DOHH2 (cell line): ENCODE results near the gene CHPF.

Source experiments
- H3F3A ChIP-seq: fragments of 200-600 bp; sonication (generic), shearing (Covaris generic); 2 replicates; pipeline ENCODE4 v1.6.0; 2016; ENCODE audit warnings: antibody characterized with exemption, mild to moderate bottlenecking; ENCODE audit not compliant: control insufficient read depth, insufficient read depth
- H3K27ac ChIP-seq: fragments of 200-600 bp; sonication (generic); 2 replicates; pipeline ENCODE4 v1.5.1; 2014; ENCODE audit warnings: low read depth, mild to moderate bottlenecking, low read length, moderate library complexity
- H3K27me3 ChIP-seq: fragments of 200-600 bp; sonication (generic); 2 replicates; pipeline ENCODE4 v1.6.1; 2014; ENCODE audit warnings: mild to moderate bottlenecking, low read length, mixed read lengths; ENCODE audit not compliant: control insufficient read depth
- H3K36me3 ChIP-seq: fragments of 200-600 bp; sonication (generic); 2 replicates; pipeline ENCODE4 v1.6.1; 2014; ENCODE audit warnings: mild to moderate bottlenecking, low read length, moderate library complexity, mixed read lengths; ENCODE audit not compliant: control insufficient read depth
- H3K4me1 ChIP-seq: fragments of 200-600 bp; sonication (generic); 2 replicates; pipeline ENCODE4 v1.6.1; 2014; ENCODE audit warnings: mild to moderate bottlenecking, low read length, mixed read lengths; ENCODE audit not compliant: control insufficient read depth
- H3K4me2 ChIP-seq: fragments of 200-600 bp; sonication (generic); 2 replicates; pipeline ENCODE4 v1.6.0; 2014; ENCODE audit warnings: mild to moderate bottlenecking, low read length, moderate library complexity
- H3K4me3 ChIP-seq: fragments of 200-600 bp; sonication (generic); 2 replicates; pipeline ENCODE4 v1.5.1; 2014; ENCODE audit warnings: mild to moderate bottlenecking, low read length, mixed read lengths
- H3K79me2 ChIP-seq: fragments of 200-600 bp; sonication (generic); 2 replicates; pipeline ENCODE4 v1.6.1; 2014; ENCODE audit warnings: mild to moderate bottlenecking, low read length, mixed read lengths; ENCODE audit not compliant: control insufficient read depth
- H3K9me2 ChIP-seq: fragments of 200-600 bp; sonication (generic); replicated peaks from 2 replicates; pipeline ENCODE4 v1.6.1; 2014; ENCODE audit warnings: mild to moderate bottlenecking, low read length, mixed read lengths; ENCODE audit not compliant: control insufficient read depth
- H3K9me3 ChIP-seq: fragments of 200-600 bp; sonication (generic); 2 replicates; pipeline ENCODE4 v1.6.1; 2014; ENCODE audit warnings: antibody characterized with exemption, low read length, mixed read lengths; ENCODE audit not compliant: control insufficient read depth, insufficient read depth
- H4K20me1 ChIP-seq: fragments of 200-600 bp; sonication (generic); 2 replicates; pipeline ENCODE4 v1.6.0; 2014; ENCODE audit warnings: low read depth, mild to moderate bottlenecking, antibody characterized with exemption, low read length, moderate library complexity; ENCODE audit not compliant: control insufficient read depth, insufficient read depth
- CTCF ChIP-seq: fragments of 200-600 bp; sonication (generic); IDR thresholded peaks from one replicate; pipeline ENCODE4 v1.5.1; 2014; ENCODE audit warnings: antibody characterized with exemption, mild to moderate bottlenecking, low read depth, low read length; ENCODE audit not compliant: poor library complexity, severe bottlenecking
- EZH2phosphoT487 ChIP-seq: fragments of 200-600 bp; sonication (generic); IDR thresholded peaks from 2 replicates; pipeline ENCODE4 v1.6.1; 2017; ENCODE audit warnings: borderline replicate concordance, mild to moderate bottlenecking, antibody characterized with exemption, low read length, moderate library complexity, mixed read lengths

The CHPF gene

DNA sequence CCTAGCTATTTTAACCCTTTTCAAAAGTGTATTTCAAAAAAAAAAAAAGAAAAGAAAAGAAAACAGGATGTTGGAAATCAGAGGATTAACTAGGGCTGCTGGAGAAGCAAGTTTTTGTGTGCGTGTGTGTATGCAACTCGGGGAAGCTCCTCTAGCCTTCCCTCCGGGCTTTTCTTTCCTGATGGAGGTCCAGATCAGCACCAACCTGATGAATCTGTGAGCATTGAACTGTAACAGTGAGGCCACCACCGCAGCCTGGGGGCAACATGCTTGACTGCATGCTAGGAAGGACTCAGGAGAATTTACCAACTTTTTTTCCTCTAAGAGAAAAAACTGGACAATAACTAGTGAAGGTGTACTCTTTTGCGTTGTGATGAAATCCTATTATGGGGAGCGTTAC is 25.4 kb upstream of the CHPF start:
- H3K4me1 ChIP-seq: no peaks in the 10 kb centered on the region
- H4K20me1 ChIP-seq: no peaks in the 10 kb centered on the region
- no peaks in the 10 kb centered on the region for H3K79me2 ChIP-seq

GRCh38 chr2:219567791-219568361 is 24.3 kb upstream of the CHPF start:
- no peaks in the 10 kb centered on the region for H3K79me2 ChIP-seq
- no peaks in the 10 kb centered on the region for H3K9me3 ChIP-seq
- H3K9me2 ChIP-seq: no peaks in the 10 kb centered on the region
- no peaks in the 10 kb centered on the region for H3F3A ChIP-seq
- no peak for TF ChIP-seq CTCF
- no peak for TF ChIP-seq EZH2phosphoT487
- no peak overlapping the region for H3K4me3 ChIP-seq
- no peaks in the 10 kb centered on the region for H4K20me1 ChIP-seq
- H3K27me3 ChIP-seq: no peaks in the 10 kb centered on the region; the same call in 1 of the 2 replicates
- H3K36me3 ChIP-seq: no peaks in the 10 kb centered on the region
- H3K27ac ChIP-seq: no peak overlapping the region
- H3K4me1 ChIP-seq: no peaks in the 10 kb centered on the region
- no peak overlapping the region for H3K4me2 ChIP-seq

More for the DNA sequence above, 25.4 kb upstream of the CHPF start:
- Histone ChIP-seq H3K9me3 (no peaks in the 10 kb centered on the region), H3F3A (no peaks in the 10 kb centered on the region), H3K9me2 (no peaks in the 10 kb centered on the region), H3K27ac (no peak overlapping the region), H3K36me3 (no peaks in the 10 kb centered on the region), H3K4me3 (no peak overlapping the region), H3K27me3 (no peaks in the 10 kb centered on the region; the same call in 1 of the 2 replicates), H3K4me2 (no peak overlapping the region)
- TF ChIP-seq CTCF: no peak
- TF ChIP-seq EZH2phosphoT487: no peak

- Histone ChIP-seq H3K9me3 (no peaks in the 10 kb centered on the region), H3K27me3 (no peaks in the 10 kb centered on the region; the same call in 1 of the 2 replicates), H4K20me1 (no peaks in the 10 kb centered on the region), H3K4me1 (no peaks in the 10 kb centered on the region), H3K4me2 (no peak overlapping the region), H3F3A (no peaks in the 10 kb centered on the region), H3K36me3 (no peaks in the 10 kb centered on the region), H3K9me2 (no peaks in the 10 kb centered on the region), H3K27ac (no peak overlapping the region), H3K4me3 (no peak overlapping the region), H3K79me2 (no peaks in the 10 kb centered on the region)
- TF ChIP-seq EZH2phosphoT487 (no peak), CTCF (no peak)
These were observed 23.5 kb upstream of the CHPF start for GRCh38 chr2:219567131-219567530.
